ENCODE data around the gene CDC27.

The CDC27 gene

DNA sequence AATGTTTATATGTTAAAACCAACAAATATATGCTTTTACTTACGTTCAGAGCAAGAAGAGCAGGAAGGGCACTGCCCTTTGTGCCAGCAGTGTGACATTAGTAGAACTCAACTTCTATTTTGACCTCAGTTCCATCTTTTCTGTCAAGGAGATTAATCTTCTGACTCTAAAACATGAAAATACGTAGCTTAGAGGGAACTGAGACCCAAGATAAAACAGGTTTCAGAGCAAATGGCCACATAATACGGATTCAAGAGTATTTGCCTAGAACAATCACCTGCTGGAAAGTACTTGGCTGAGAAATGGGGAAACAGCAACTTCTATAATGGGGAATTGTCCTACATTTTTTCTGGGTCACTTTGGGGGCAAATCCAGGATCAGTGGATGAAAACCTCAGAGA lies 42.2 kb upstream of the CDC27 start:
- TF ChIP-seq CTCF (IDR thresholded peaks at IDR 0.05), result no peak

- no peak for TF ChIP-seq CTCF (IDR thresholded peaks at IDR 0.05)
These were observed 41.8 kb upstream of the CDC27 start for GRCh38 chr17:47230864-47231263.

GRCh38 chr17:47229535-47230443 lies 40.7 kb upstream of the CDC27 start:
- TF ChIP-seq CTCF (IDR thresholded peaks at IDR 0.05), result peak; percentile 97

DNA sequence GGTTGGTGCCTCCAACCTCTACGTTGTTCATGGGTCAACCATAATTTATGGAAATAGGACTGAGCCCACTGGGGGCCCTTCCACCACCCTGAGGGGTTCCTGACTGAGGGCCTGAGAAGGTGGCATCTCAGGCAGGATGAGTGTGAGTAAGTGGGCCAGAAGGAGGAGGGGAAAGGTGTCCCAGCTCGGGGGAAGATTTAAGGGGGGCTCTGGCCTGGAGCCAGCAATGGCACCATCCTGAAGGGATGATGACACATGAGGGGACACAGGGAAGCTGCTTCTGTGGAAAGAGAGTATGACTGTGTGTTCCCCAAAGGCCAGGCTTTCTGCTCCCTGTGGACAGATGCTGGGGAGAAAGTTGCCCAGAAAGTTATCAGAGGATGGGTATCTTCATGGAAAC lies 38.8 kb upstream of the CDC27 start:
- TF ChIP-seq CTCF (IDR thresholded peaks at IDR 0.05), result no peak

- TF ChIP-seq CTCF (IDR thresholded peaks at IDR 0.05), result no peak
These were observed 37.0 kb upstream of the CDC27 start for GRCh38 chr17:47225911-47226688.

DNA sequence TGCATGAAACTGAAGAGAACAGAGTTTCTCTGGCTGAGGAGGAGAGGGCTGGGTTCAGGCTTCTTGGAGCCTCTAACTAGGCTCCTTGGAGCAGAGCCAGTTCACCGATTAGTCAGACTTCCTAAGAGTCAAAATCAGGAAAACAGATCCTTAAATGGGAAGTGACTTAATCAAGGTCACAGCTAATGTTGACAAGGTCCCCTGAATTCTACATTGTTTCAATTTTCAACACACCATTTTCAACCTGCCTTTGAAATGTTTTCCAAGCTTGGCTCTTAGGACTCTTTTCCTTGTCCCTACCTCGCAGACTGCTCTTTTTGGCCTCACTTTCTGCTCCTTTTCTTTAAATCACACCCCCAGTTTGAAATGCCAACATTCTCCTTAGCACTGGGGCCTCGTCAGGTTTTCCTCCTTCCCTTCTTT lies 36.4 kb upstream of the CDC27 start:
- no peak for TF ChIP-seq CTCF (IDR thresholded peaks at IDR 0.05)

GRCh38 chr17:47224966-47225365 lies 35.9 kb upstream of the CDC27 start:
- TF ChIP-seq CTCF (IDR thresholded peaks at IDR 0.05), result no peak
